ENCODE data around the gene ZNF423. TPM values are rescaled to one million over a fixed set of nuclear protein-coding genes. Genes with fewer than 3 reads are reported as not detected.

ZNF423 gene
- polyA plus RNA-seq, 1 of the 3 experiments (the other 2 are of a cell fraction): 1.2 TPM

GRCh38 chr16:49635009-49635350 is 220.9 kb downstream of the ZNF423 start:
- CTCF ChIA-PET: interaction anchor here (1.4 kb wide), 1 partner anchor 223 kb away, joined by 3 read pairs; no protein-coding TSS in a partner anchor
- WGBS (ENCODE audit: low lambda C conversion rate): 44% methylated on average over 1 of the region's 1 CpG

More at GRCh38 chr16:49635009-49635350, 220.9 kb downstream of the ZNF423 start:
- Histone ChIP-seq H2AFZ (ENCODE audit: low read depth) (no peak overlapping the region), H3K36me3 (replicated peaks in 1 of 2; ENCODE audit: control insufficient read depth in 1 of 2, insufficient read depth in 2 of 2, low read length in 1 of 2) (peaks cover 0 to 3% of the 10 kb centered on the region in 2 experiments), H3K9ac (no peak overlapping the region), H3K27me3 (ENCODE audit: insufficient read depth) (no peaks in the 10 kb centered on the region), H4K20me1 (ENCODE audit: insufficient read depth) (no peaks in the 10 kb centered on the region), H3K4me3 (ENCODE audit: low read depth in 2 of 2, low read length in 1 of 2) (no peak overlapping the region), H3F3A (replicated peaks; ENCODE audit: insufficient read depth) (no peaks in the 10 kb centered on the region), H3K9me2 (no peaks in the 10 kb centered on the region), H3K79me2 (ENCODE audit: insufficient read depth) (no peaks in the 10 kb centered on the region), H3K4me1 (ENCODE audit: control insufficient read depth in 1 of 2, insufficient read depth in 2 of 2, low read depth in 1 of 2, low read length in 1 of 2) (peaks cover 12 to 65% of the 10 kb centered on the region in 2 experiments; a peak in 3 of 4 replicates), H3K4me2 (no peak overlapping the region), H3K9me3 (no peaks in the 10 kb centered on the region), H3K27ac (ENCODE audit: low read depth in 2 of 2, low read length in 1 of 2) (peak overlapping the region in 1 of 2 experiments; percentile 8; a peak in 1 of 4 replicates)
- POLR2A ChIA-PET: no interaction called here
- DNase-seq: no peak
- peak; percentile 34; the same call in 1 of the 2 replicates for TF ChIP-seq GATA2 (CRISPR knock-in tag; IDR thresholded peaks at IDR 0.05)
- no peak for TF ChIP-seq USF2 (IDR thresholded peaks at IDR 0.05; ENCODE audit: borderline replicate concordance, low read depth, low read length)
- no peak for TF ChIP-seq MAX (IDR thresholded peaks at IDR 0.05; ENCODE audit: low read depth)
- TF ChIP-seq POLR2AphosphoS5 (IDR thresholded peaks at IDR 0.05; ENCODE audit: low read depth, low read length): no peak
- no peak for TF ChIP-seq EZH2phosphoT487 (IDR thresholded peaks at IDR 0.05; ENCODE audit: borderline replicate concordance, low read depth)
- TF ChIP-seq MXI1 (IDR thresholded peaks at IDR 0.05; ENCODE audit: low read depth, low read length): peak; percentile 41; the same call in 1 of the 2 replicates
- no peak for TF ChIP-seq REST (IDR thresholded peaks at IDR 0.05; ENCODE audit: low read depth, low read length)
